Mesendoderm (in vitro differentiated cells): ENCODE data around the gene SMO.

Experiments used
- DNase-seq: peaks from one replicate; pipeline ENCODE4 v3.0.0; 2013
- H2AK5ac ChIP-seq: 2 replicates; pipeline ENCODE4 v1.6.1; 2013; ENCODE audit warnings: low read length, inconsistent platforms
- H2BK120ac ChIP-seq: 2 replicates; pipeline ENCODE4 v1.6.1; 2013; ENCODE audit warnings: low read depth, mild to moderate bottlenecking, low read length, moderate library complexity, mixed read lengths
- H2BK15ac ChIP-seq: replicated peaks from 2 replicates; pipeline ENCODE4 v1.6.1; 2013; ENCODE audit warnings: low read depth, mild to moderate bottlenecking, moderate library complexity
- H2BK5ac ChIP-seq: 2 replicates; pipeline ENCODE4 v1.6.1; 2013; ENCODE audit warnings: low read length, inconsistent platforms
- H3K18ac ChIP-seq: 2 replicates; pipeline ENCODE4 v1.6.1; 2013; ENCODE audit warnings: mild to moderate bottlenecking, low read length, mixed read lengths
- H3K23ac ChIP-seq: one replicate; pipeline ENCODE4 v1.6.1; 2013; ENCODE audit warnings: low read length
- H3K27ac ChIP-seq: 2 replicates; pipeline ENCODE4 v1.5.1; 2013; ENCODE audit warnings: low read depth, mild to moderate bottlenecking, inconsistent platforms, low read length, moderate library complexity
- H3K27me3 ChIP-seq: 2 replicates; pipeline ENCODE4 v1.6.1; 2013; ENCODE audit warnings: low read length, control low read depth, mild to moderate bottlenecking, inconsistent platforms; ENCODE audit not compliant: insufficient read depth, poor library complexity
- H3K36me3 ChIP-seq: 2 replicates; pipeline ENCODE4 v1.6.1; 2013; ENCODE audit warnings: low read length, inconsistent platforms; ENCODE audit not compliant: control insufficient read depth, insufficient read depth
- H3K4ac ChIP-seq: one replicate; pipeline ENCODE4 v1.6.1; 2013; ENCODE audit warnings: low read depth, mild to moderate bottlenecking, low read length, moderate library complexity
- H3K4me1 ChIP-seq: 2 replicates; pipeline ENCODE4 v1.6.1; 2013; ENCODE audit warnings: low read depth, low read length, inconsistent platforms; ENCODE audit not compliant: control insufficient read depth
- H3K4me2 ChIP-seq: 2 replicates; pipeline ENCODE4 v1.6.1; 2013; ENCODE audit warnings: low read length
- H3K4me3 ChIP-seq: 2 replicates; pipeline ENCODE4 v1.5.1; 2013; ENCODE audit warnings: mild to moderate bottlenecking, low read length
- H3K56ac ChIP-seq: one replicate; pipeline ENCODE4 v1.6.1; 2013; ENCODE audit warnings: low read length
- H3K79me1 ChIP-seq: 2 replicates; pipeline ENCODE4 v1.6.1; 2013; ENCODE audit warnings: low read length, inconsistent platforms
- H3K79me2 ChIP-seq: 2 replicates; pipeline ENCODE4 v1.6.1; 2013; ENCODE audit warnings: mild to moderate bottlenecking, low read length; ENCODE audit not compliant: control insufficient read depth, insufficient read depth
- H3K9ac ChIP-seq: 2 replicates; pipeline ENCODE4 v1.6.1; 2013; ENCODE audit warnings: low read length, inconsistent platforms
- H4K5ac ChIP-seq: one replicate; pipeline ENCODE4 v1.6.1; 2013; ENCODE audit warnings: low read length
- H4K8ac ChIP-seq: one replicate; pipeline ENCODE4 v1.6.1; 2013; ENCODE audit warnings: low read depth, mild to moderate bottlenecking, control low read depth, low read length, moderate library complexity
- WGBS: extraction: QIAGEN DNeasy Blood & Tissue Kit; methylation state at CpG from one replicate; pipeline ENCODE4 v1.1.7; 2013; ENCODE audit warnings: low lambda C conversion rate, missing lambda C conversion rate; ENCODE audit not compliant: insufficient coverage; ENCODE audit errors: extremely low coverage; 5-methylcytosine and 5-hydroxymethylcytosine counted together

Gene SMO

GRCh38 chr7:129188892-129189660 lies 643 bp downstream of the SMO start:
- H3K79me2 ChIP-seq: peaks cover 37% of the 10 kb centered on the region
- no peak overlapping the region for H2BK5ac ChIP-seq
- H3K27me3 ChIP-seq: peaks cover 2% of the 10 kb centered on the region
- peak overlapping the region; percentile 56 for H2BK120ac ChIP-seq
- peak; percentile 35 for DNase-seq
- H3K9ac ChIP-seq: peak overlapping the region; percentile 95
- H3K18ac ChIP-seq: peak overlapping the region; percentile 98
- peak overlapping the region; percentile 91 for H4K8ac ChIP-seq
- no peak overlapping the region for H2AK5ac ChIP-seq
- H3K23ac ChIP-seq: peak overlapping the region; percentile 75
- no peak overlapping the region for H4K5ac ChIP-seq
- H3K4me3 ChIP-seq: peak overlapping the region; percentile 43
- H3K4me1 ChIP-seq: peaks cover 6% of the 10 kb centered on the region
- peak overlapping the region; percentile 90 for H3K56ac ChIP-seq
- no CpG with 5 or more reads among the region's 83 CpGs for WGBS
- H3K36me3 ChIP-seq: no peaks in the 10 kb centered on the region
- peaks cover 20% of the 10 kb centered on the region for H3K79me1 ChIP-seq
- H3K4ac ChIP-seq: peak overlapping the region; percentile 92
- H2BK15ac ChIP-seq: no peak overlapping the region
- peak overlapping the region; percentile 86 for H3K4me2 ChIP-seq
- peak overlapping the region; percentile 55 for H3K27ac ChIP-seq

DNA sequence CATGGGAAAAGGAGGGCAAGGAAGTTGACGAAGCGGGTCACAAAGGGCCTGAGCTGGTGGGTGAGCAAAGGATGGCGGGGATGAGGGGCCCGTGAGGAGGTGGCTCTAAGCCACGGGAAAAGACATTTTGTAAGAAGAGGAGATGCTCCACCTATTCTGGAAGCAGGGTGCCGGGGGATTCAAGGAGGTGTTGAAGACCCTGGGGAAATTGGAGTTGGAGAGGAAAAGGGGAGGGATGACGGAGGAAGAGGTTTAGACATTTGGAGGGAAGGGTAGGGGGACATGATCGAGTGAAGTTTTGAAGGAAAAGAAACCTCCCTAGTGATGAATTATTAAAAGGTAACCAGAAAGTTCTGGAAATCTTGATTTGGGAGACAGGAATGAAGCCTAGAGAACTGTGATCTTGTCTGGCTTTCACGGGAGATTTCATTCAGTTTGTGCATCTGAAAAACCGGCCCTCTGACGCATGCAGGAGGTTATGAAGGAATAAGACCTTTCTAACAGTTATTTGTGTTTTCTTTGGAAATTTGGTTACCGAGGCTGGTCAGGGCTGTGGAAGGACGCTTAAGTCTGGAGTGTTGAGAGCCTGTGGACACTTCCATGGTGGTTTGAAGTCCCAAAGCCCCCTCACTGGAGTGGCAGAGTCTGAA lies 1.4 kb downstream of the SMO start:
- H3K4me2 ChIP-seq: peak overlapping the region; percentile 86
- no peak overlapping the region for H2BK15ac ChIP-seq
- no peak overlapping the region for H2AK5ac ChIP-seq
- H3K4ac ChIP-seq: no peak overlapping the region
- H3K27me3 ChIP-seq: peaks cover 2% of the 10 kb centered on the region
- peaks cover 37% of the 10 kb centered on the region for H3K79me2 ChIP-seq
- H3K23ac ChIP-seq: no peak overlapping the region
- H3K4me3 ChIP-seq: peak overlapping the region; percentile 43
- no peak overlapping the region for H4K8ac ChIP-seq
- peak overlapping the region; percentile 98 for H3K18ac ChIP-seq
- H3K79me1 ChIP-seq: peaks cover 20% of the 10 kb centered on the region
- H2BK120ac ChIP-seq: no peak overlapping the region
- H2BK5ac ChIP-seq: no peak overlapping the region
- no peak overlapping the region for H4K5ac ChIP-seq
- no peak overlapping the region for H3K27ac ChIP-seq
- no CpG with 5 or more reads among the region's 13 CpGs for WGBS
- peaks cover 6% of the 10 kb centered on the region for H3K4me1 ChIP-seq
- no peaks in the 10 kb centered on the region for H3K36me3 ChIP-seq
- DNase-seq: no peak
- H3K9ac ChIP-seq: peak overlapping the region; percentile 95
- H3K56ac ChIP-seq: peak overlapping the region; percentile 90

DNA sequence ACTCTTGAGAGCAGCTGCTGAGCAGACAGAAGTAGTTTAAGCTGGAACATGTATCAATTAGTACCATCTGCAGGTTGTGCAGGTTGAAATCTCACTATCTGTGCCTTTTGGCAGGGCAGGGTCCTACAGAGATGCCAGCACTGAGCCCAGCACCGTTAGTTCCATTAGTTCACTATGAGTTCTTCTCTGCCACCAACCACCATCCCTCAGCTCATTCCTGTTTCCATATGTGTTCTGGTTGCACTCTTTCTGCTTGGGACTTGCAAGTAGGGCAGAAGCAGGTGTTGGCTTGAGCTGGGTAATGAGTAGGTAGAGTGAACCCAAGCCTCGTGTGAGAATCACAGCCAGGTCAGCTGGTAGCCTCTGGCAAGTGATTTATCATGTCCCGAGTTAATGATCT lies 2.8 kb downstream of the SMO start:
- no peak overlapping the region for H3K23ac ChIP-seq
- H3K4me2 ChIP-seq: no peak overlapping the region
- no peak overlapping the region for H3K18ac ChIP-seq
- WGBS: no CpG with 5 or more reads among the region's 3 CpGs
- H2BK120ac ChIP-seq: no peak overlapping the region
- no peak overlapping the region for H3K9ac ChIP-seq
- H4K5ac ChIP-seq: no peak overlapping the region
- H2AK5ac ChIP-seq: no peak overlapping the region
- peaks cover 37% of the 10 kb centered on the region for H3K79me2 ChIP-seq
- no peak overlapping the region for H2BK15ac ChIP-seq
- H3K36me3 ChIP-seq: no peaks in the 10 kb centered on the region
- H3K4me1 ChIP-seq: peaks cover 6% of the 10 kb centered on the region
- no peak overlapping the region for H2BK5ac ChIP-seq
- no peak overlapping the region for H3K27ac ChIP-seq
- peaks cover 20% of the 10 kb centered on the region for H3K79me1 ChIP-seq
- H3K4me3 ChIP-seq: no peak overlapping the region
- no peak overlapping the region for H4K8ac ChIP-seq
- H3K4ac ChIP-seq: no peak overlapping the region
- H3K56ac ChIP-seq: no peak overlapping the region
- DNase-seq: no peak
- peaks cover 2% of the 10 kb centered on the region for H3K27me3 ChIP-seq

- DNase-seq: no peak
- no CpG with 5 or more reads among the region's 3 CpGs for WGBS
- no peak overlapping the region for H4K8ac ChIP-seq
Measured at GRCh38 chr7:129193892-129194291, 5.5 kb downstream of the SMO start.

GRCh38 chr7:129197771-129198170 lies 9.3 kb downstream of the SMO start:
- H3K56ac ChIP-seq: no peak overlapping the region
- no peaks in the 10 kb centered on the region for H3K36me3 ChIP-seq
- H3K18ac ChIP-seq: no peak overlapping the region
- no peak overlapping the region for H4K5ac ChIP-seq
- H3K4ac ChIP-seq: no peak overlapping the region
- H3K79me2 ChIP-seq: peaks cover 7% of the 10 kb centered on the region
- H3K27me3 ChIP-seq: no peaks in the 10 kb centered on the region
- no peak overlapping the region for H3K4me2 ChIP-seq
- peaks cover 6% of the 10 kb centered on the region for H3K79me1 ChIP-seq
- no peak overlapping the region for H2BK15ac ChIP-seq
- no peaks in the 10 kb centered on the region for H3K4me1 ChIP-seq
- no peak overlapping the region for H2AK5ac ChIP-seq
- H2BK5ac ChIP-seq: no peak overlapping the region
- no peak overlapping the region for H2BK120ac ChIP-seq
- H3K9ac ChIP-seq: no peak overlapping the region
- no peak overlapping the region for H3K23ac ChIP-seq
- no peak overlapping the region for H3K27ac ChIP-seq
- WGBS: no CpG with 5 or more reads among the region's 4 CpGs
- no peak for DNase-seq
- no peak overlapping the region for H4K8ac ChIP-seq
- no peak overlapping the region for H3K4me3 ChIP-seq

More at GRCh38 chr7:129193892-129194291, 5.5 kb downstream of the SMO start:
- Histone ChIP-seq H2BK5ac (no peak overlapping the region), H3K79me2 (peaks cover 39% of the 10 kb centered on the region), H3K18ac (no peak overlapping the region), H2BK120ac (no peak overlapping the region), H3K4me2 (no peak overlapping the region), H2AK5ac (no peak overlapping the region), H2BK15ac (no peak overlapping the region), H3K4ac (no peak overlapping the region), H3K4me3 (no peak overlapping the region), H3K36me3 (no peaks in the 10 kb centered on the region), H3K4me1 (peaks cover 6% of the 10 kb centered on the region), H4K5ac (no peak overlapping the region), H3K9ac (no peak overlapping the region), H3K27me3 (no peaks in the 10 kb centered on the region), H3K56ac (no peak overlapping the region), H3K79me1 (peaks cover 22% of the 10 kb centered on the region), H3K23ac (no peak overlapping the region), H3K27ac (no peak overlapping the region)
